Fibroblast of villous mesenchyme (primary cell): ENCODE measurements around the gene PRRC2B. TPM values are rescaled to one million over a fixed set of nuclear protein-coding genes. Genes with fewer than 3 reads are reported as not detected.

Source experiments
- DNase-seq: peaks from one replicate; pipeline ENCODE4 v3.0.0-alpha.2; 2010; ENCODE audit warnings: low read depth
- H3K4me3 ChIP-seq: 2 replicates; pipeline ENCODE4 v1.5.1; 2011; ENCODE audit warnings: low read depth, mild to moderate bottlenecking, low read length
- CTCF ChIP-seq: IDR thresholded peaks from 2 replicates; pipeline ENCODE4 v1.5.1; 2012; ENCODE audit warnings: low read depth, mild to moderate bottlenecking, low read length; ENCODE audit not compliant: insufficient read depth
- total RNA-seq: library from RNA; depleted of rRNA; stranded (reverse); fragments of >200 nt; gene quantifications from 2 replicates; pipeline ENCODE4 v1.2.3, GENCODE V29; 2012

PRRC2B gene
- total RNA-seq, 1 donor, result 92.8 TPM

GRCh38 chr9:131419026-131419614, 25.2 kb downstream of the PRRC2B start:
- no peak for TF ChIP-seq CTCF
- DNase-seq, result peak; percentile 39
- H3K4me3 ChIP-seq, result no peak overlapping the region

- no peak for TF ChIP-seq CTCF
- DNase-seq, result no peak
- H3K4me3 ChIP-seq, result no peak overlapping the region
These were observed 25.8 kb downstream of the PRRC2B start for GRCh38 chr9:131419716-131420115.

- TF ChIP-seq CTCF, result peak; percentile 14
- H3K4me3 ChIP-seq, result no peak overlapping the region
These were observed 27.2 kb downstream of the PRRC2B start for GRCh38 chr9:131420980-131421624.

GRCh38 chr9:131421691-131422090, 27.8 kb downstream of the PRRC2B start:
- no peak for DNase-seq
- TF ChIP-seq CTCF, result no peak
- H3K4me3 ChIP-seq, result no peak overlapping the region

More at GRCh38 chr9:131420980-131421624, 27.2 kb downstream of the PRRC2B start:
- DNase-seq, result peak; percentile 79

- peak; percentile 26 for TF ChIP-seq CTCF
- no peak for DNase-seq
- H3K4me3 ChIP-seq, result no peak overlapping the region
These were observed 28.4 kb downstream of the PRRC2B start for GRCh38 chr9:131422241-131422792.

GRCh38 chr9:131423171-131423581, 29.3 kb downstream of the PRRC2B start:
- no peak for TF ChIP-seq CTCF
- H3K4me3 ChIP-seq, result no peak overlapping the region
- peak; percentile 88 for DNase-seq

- TF ChIP-seq CTCF, result no peak
- no peak overlapping the region for H3K4me3 ChIP-seq
- DNase-seq, result no peak
These were observed 32.7 kb downstream of the PRRC2B start for GRCh38 chr9:131426545-131426944.
